HepG2 (cell line): Measurements from ENCODE around the gene PRKCZ. TPM values are rescaled to one million over a fixed set of nuclear protein-coding genes. Genes with fewer than 3 reads are reported as not detected.
"Not testable (repeated sequence)": the region's sequence is repeated elsewhere in the genome, so short reads cannot be mapped to it uniquely, and the experiment has no call there.

Experiments used
- ATAC-seq: fragments of 200-7000 bp; cut with Tn5 transposase; 3 replicates; pipeline ENCODE4 v1.9.1; 2020; ENCODE audit warnings: mild to moderate bottlenecking, moderate library complexity
- BruUV-seq: library from RNA; stranded (reverse); fragments of 400-500 nt; replicated peaks from 2 replicates; lab custom pipeline; 2021; lab: Mats Ljungman, UMichigan
- CTCF ChIA-PET: fragments of 300-600 bp; formaldehyde crosslinking; extraction: SDS; loops from one replicate; lab custom pipeline; 2021; ENCODE audit warnings: low total read pairs, inconsistent platforms, low intra/inter-chr PET ratio; lab: Yijun Ruan, JAX
- POLR2A ChIA-PET: fragments of 350-600 bp; sonication (Branson Sonifier 250); formaldehyde crosslinking; loops from one replicate; lab custom pipeline; 2020; ENCODE audit warnings: antibody characterized with exemption, inconsistent platforms; lab: Yijun Ruan, JAX
- DNase-seq: peaks from one replicate; pipeline ENCODE4 v3.0.0-alpha.2; 2015; ENCODE audit warnings: low spot score
- FAIRE-seq: peaks from 3 replicates; lab custom pipeline; 2011; peaks lifted over from hg19 to GRCh38; lab: Jason Lieb, UNC
- H2AFZ ChIP-seq: one replicate; pipeline ENCODE4 v1.6.1; 2011; ENCODE audit warnings: low read length, inconsistent platforms
- H3K27ac ChIP-seq: fragments of 300-600 bp; 3 replicates; pipeline ENCODE4 v1.8.0; 2011; ENCODE audit warnings: mixed run types, mild to moderate bottlenecking, mixed read lengths, low read length, inconsistent platforms; ENCODE audit not compliant: insufficient read depth; ENCODE audit errors: extremely low read length
- H3K27me3 ChIP-seq, 2 experiments: fragments of 200-600 bp in 1 of 2; 2 replicates in 1 of 2; 3 replicates in 1 of 2; pipeline versions ENCODE4 v1.6.0 to v1.8.0; 2011; ENCODE audit warnings: low read length in 2 of 2, mild to moderate bottlenecking in 2 of 2, moderate library complexity in 2 of 2, inconsistent platforms in 1 of 2; ENCODE audit not compliant: insufficient read depth in 2 of 2, control insufficient read depth in 1 of 2
- H3K36me3 ChIP-seq, 2 experiments: fragments of 200-600 bp in 1 of 2; replicated peaks in 1 of 2; 2 replicates in 1 of 2; 3 replicates in 1 of 2; pipeline versions ENCODE4 v1.5.1 to v1.8.0; 2011; ENCODE audit warnings: low read length in 2 of 2, inconsistent platforms in 1 of 2; ENCODE audit not compliant: insufficient read depth in 2 of 2, control insufficient read depth in 1 of 2
- H3K4me1 ChIP-seq: 2 replicates; pipeline ENCODE4 v1.5.1; 2012; ENCODE audit warnings: low read length, inconsistent platforms; ENCODE audit not compliant: insufficient read depth
- H3K4me2 ChIP-seq: 2 replicates; pipeline ENCODE4 v1.6.0; 2011; ENCODE audit warnings: low read depth, low read length, inconsistent platforms
- H3K4me3 ChIP-seq, 3 experiments: fragments of 200-600 bp in 1 of 3; sonication (generic), shearing (Covaris generic) in 1 of 3; replicated peaks in 1 of 3; 2 replicates each; pipeline ENCODE4 v1.5.1; 2011 to 2016; ENCODE audit warnings: low read length in 3 of 3, inconsistent platforms in 2 of 3, low read depth in 2 of 3, mild to moderate bottlenecking in 2 of 3, control low read depth in 1 of 3, mixed read lengths in 1 of 3; ENCODE audit not compliant: insufficient read depth in 1 of 3
- H3K79me2 ChIP-seq: one replicate; pipeline ENCODE4 v1.6.1; 2011; ENCODE audit warnings: low read length, inconsistent platforms; ENCODE audit not compliant: insufficient read depth
- H3K9ac ChIP-seq: 2 replicates; pipeline ENCODE4 v1.6.0; 2011; ENCODE audit warnings: mild to moderate bottlenecking, low read depth, low read length, inconsistent platforms; ENCODE audit not compliant: insufficient read depth
- H3K9me3 ChIP-seq: 2 replicates; pipeline ENCODE4 v1.5.1; 2012; ENCODE audit warnings: mild to moderate bottlenecking, low read length
- H4K20me1 ChIP-seq: 2 replicates; pipeline ENCODE4 v1.6.0; 2011; ENCODE audit warnings: inconsistent platforms, mild to moderate bottlenecking, low read length, moderate library complexity; ENCODE audit not compliant: insufficient read depth
- WGBS: methylation state at CpG from one replicate; pipeline ENCODE4 v1.1.6; 2017; ENCODE audit warnings: low lambda C conversion rate; 5-methylcytosine and 5-hydroxymethylcytosine counted together
- in situ Hi-C: cut with HindIII; loops from 2 replicates; pipeline ENCODE4 v1.10.0; 2017; ENCODE audit warnings: low pct_unique_long_range_greater_than_20kb; ENCODE audit not compliant: extremely low pct_ligation_motif_present
- intact Hi-C: fragments of 100-400 bp; cut with micrococcal nuclease; formaldehyde crosslinking; loops from one replicate; pipeline ENCODE4 v1.10.0; 2022; ENCODE audit not compliant: unreplicated experiment
- polyA plus RNA-seq, 8 experiments: library from polyadenylated mRNA; depleted of rRNA in 3 of 8; stranded (reverse) in 7 of 8; unstranded in 1 of 8; fragments of >200 nt; fragmentation: Illumina TruSeq in 4 of 8; extraction: Trizol in 4 of 8; gene quantifications; 2 replicates each; pipeline versions ENCODE4 v1.2.1 to v1.2.3, GENCODE V29; 2011 to 2016; ENCODE audit warnings: low read depth in 4 of 8, missing spikeins in 1 of 8, mixed read lengths in 1 of 8; ENCODE audit not compliant: insufficient read depth in 1 of 8
- total RNA-seq, 5 experiments: library from RNA; depleted of rRNA; stranded (reverse); fragments of >200 nt; fragmentation: Illumina TruSeq; extraction: Trizol; gene quantifications; 2 replicates each; pipeline ENCODE4 v1.2.3, GENCODE V29; 2016; ENCODE audit warnings: low read depth in 1 of 5
- TF ChIP-seq, protein P1 (sequence below): sonication (generic); formaldehyde crosslinking; IDR thresholded peaks from 2 replicates; pipeline ENCODE4 v1.5.0; 2020; ENCODE audit warnings: mild to moderate bottlenecking, missing genetic modification reagents, borderline replicate concordance
- TF ChIP-seq, protein P2 (sequence below): sonication (generic); formaldehyde crosslinking; IDR thresholded peaks from 2 replicates; pipeline ENCODE4 v1.5.1; 2020; ENCODE audit warnings: mild to moderate bottlenecking, missing genetic modification reagents, moderate library complexity

PRKCZ gene
- total and polyA plus RNA-seq, 2 of the 13 experiments (the other 11 are each of a cell fraction or from before 2014, with no cell fraction given): 34.7 to 85.2 TPM

DNA sequence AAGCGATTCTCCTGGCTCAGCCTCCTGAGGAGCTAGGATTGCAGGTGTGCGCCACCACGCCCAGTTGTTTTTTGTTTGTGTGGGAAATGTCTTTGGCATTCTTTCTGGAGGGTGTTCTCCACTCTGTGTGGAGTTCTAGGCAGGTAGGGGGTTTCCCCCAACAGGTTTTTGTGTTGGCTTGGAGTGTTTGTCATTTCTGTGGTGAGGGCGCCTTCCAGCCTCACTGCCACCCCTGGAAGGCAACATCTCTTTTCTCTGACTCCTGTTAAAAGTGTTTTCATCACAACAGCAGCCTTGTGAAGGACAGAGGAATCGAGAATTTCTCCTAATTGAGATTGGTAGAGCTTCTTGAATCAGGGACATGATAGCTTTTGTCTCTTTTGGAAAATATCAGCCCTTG is 69.7 kb downstream of the PRKCZ start (continued):
- TF ChIP-seq, protein P1, sequence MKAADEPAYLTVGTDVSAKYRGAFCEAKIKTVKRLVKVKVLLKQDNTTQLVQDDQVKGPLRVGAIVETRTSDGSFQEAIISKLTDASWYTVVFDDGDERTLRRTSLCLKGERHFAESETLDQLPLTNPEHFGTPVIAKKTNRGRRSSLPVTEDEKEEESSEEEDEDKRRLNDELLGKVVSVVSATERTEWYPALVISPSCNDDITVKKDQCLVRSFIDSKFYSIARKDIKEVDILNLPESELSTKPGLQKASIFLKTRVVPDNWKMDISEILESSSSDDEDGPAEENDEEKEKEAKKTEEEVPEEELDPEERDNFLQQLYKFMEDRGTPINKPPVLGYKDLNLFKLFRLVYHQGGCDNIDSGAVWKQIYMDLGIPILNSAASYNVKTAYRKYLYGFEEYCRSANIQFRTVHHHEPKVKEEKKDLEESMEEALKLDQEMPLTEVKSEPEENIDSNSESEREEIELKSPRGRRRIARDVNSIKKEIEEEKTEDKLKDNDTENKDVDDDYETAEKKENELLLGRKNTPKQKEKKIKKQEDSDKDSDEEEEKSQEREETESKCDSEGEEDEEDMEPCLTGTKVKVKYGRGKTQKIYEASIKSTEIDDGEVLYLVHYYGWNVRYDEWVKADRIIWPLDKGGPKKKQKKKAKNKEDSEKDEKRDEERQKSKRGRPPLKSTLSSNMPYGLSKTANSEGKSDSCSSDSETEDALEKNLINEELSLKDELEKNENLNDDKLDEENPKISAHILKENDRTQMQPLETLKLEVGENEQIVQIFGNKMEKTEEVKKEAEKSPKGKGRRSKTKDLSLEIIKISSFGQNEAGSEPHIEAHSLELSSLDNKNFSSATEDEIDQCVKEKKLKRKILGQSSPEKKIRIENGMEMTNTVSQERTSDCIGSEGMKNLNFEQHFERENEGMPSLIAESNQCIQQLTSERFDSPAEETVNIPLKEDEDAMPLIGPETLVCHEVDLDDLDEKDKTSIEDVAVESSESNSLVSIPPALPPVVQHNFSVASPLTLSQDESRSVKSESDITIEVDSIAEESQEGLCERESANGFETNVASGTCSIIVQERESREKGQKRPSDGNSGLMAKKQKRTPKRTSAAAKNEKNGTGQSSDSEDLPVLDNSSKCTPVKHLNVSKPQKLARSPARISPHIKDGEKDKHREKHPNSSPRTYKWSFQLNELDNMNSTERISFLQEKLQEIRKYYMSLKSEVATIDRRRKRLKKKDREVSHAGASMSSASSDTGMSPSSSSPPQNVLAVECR (CRISPR knock-in tag): no peak

DNA sequence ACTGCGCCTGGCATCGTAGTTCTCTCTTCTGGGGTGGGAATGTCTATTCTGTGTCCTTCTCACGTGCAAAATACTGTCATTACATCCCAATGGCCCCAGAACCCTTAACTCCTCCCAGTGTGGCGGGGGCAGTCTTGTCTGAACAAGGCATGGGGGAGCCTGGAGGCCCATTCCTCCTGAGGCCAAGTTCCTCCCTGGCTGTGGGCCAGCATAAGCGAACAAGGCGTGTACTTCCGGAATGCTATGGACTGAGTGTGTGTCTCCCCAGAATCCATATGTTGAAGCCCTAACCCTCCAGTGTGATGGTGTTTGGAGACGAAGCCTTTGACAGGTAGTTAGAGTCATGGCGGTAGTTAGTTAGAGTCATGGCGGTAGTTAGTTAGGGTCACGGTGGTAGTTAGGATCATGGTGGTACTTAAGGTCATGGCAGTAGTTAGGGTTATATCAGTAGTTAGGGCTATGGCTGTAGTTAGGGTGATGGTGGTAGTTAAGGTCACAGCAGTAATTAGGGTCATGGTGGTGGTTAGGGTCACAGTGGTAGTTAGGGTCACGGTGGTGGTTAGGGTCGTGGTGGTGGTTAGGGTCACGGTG is 71.0 kb downstream of the PRKCZ start:
- H3K27ac ChIP-seq: no peak overlapping the region
- H3K36me3 ChIP-seq: no peaks in the 10 kb centered on the region
- no peak overlapping the region for H3K9ac ChIP-seq
- no TSS peak for BruUV-seq
- FAIRE-seq (no peak), ATAC-seq (no peak), DNase-seq (no peak)
- H3K9me3 ChIP-seq: no peaks in the 10 kb centered on the region
- no peaks in the 10 kb centered on the region for H4K20me1 ChIP-seq
- ChIA-PET POLR2A (no interaction called here), CTCF (no interaction called here)
- no peak overlapping the region for H3K4me3 ChIP-seq
- no peak overlapping the region for H3K4me2 ChIP-seq
- H2AFZ ChIP-seq: no peak overlapping the region
- in situ Hi-C loops: no loop called here
- no peaks in the 10 kb centered on the region for H3K27me3 ChIP-seq
- no peaks in the 10 kb centered on the region for H3K79me2 ChIP-seq
- TF ChIP-seq, protein P2, sequence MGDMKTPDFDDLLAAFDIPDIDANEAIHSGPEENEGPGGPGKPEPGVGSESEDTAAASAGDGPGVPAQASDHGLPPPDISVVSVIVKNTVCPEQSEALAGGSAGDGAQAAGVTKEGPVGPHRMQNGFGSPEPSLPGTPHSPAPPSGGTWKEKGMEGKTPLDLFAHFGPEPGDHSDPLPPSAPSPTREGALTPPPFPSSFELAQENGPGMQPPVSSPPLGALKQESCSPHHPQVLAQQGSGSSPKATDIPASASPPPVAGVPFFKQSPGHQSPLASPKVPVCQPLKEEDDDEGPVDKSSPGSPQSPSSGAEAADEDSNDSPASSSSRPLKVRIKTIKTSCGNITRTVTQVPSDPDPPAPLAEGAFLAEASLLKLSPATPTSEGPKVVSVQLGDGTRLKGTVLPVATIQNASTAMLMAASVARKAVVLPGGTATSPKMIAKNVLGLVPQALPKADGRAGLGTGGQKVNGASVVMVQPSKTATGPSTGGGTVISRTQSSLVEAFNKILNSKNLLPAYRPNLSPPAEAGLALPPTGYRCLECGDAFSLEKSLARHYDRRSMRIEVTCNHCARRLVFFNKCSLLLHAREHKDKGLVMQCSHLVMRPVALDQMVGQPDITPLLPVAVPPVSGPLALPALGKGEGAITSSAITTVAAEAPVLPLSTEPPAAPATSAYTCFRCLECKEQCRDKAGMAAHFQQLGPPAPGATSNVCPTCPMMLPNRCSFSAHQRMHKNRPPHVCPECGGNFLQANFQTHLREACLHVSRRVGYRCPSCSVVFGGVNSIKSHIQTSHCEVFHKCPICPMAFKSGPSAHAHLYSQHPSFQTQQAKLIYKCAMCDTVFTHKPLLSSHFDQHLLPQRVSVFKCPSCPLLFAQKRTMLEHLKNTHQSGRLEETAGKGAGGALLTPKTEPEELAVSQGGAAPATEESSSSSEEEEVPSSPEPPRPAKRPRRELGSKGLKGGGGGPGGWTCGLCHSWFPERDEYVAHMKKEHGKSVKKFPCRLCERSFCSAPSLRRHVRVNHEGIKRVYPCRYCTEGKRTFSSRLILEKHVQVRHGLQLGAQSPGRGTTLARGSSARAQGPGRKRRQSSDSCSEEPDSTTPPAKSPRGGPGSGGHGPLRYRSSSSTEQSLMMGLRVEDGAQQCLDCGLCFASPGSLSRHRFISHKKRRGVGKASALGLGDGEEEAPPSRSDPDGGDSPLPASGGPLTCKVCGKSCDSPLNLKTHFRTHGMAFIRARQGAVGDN: no peak
- intact Hi-C loops: no loop called here
- 87% methylated on average over 14 of the region's 14 CpGs for WGBS
- no peaks in the 10 kb centered on the region for H3K4me1 ChIP-seq

DNA sequence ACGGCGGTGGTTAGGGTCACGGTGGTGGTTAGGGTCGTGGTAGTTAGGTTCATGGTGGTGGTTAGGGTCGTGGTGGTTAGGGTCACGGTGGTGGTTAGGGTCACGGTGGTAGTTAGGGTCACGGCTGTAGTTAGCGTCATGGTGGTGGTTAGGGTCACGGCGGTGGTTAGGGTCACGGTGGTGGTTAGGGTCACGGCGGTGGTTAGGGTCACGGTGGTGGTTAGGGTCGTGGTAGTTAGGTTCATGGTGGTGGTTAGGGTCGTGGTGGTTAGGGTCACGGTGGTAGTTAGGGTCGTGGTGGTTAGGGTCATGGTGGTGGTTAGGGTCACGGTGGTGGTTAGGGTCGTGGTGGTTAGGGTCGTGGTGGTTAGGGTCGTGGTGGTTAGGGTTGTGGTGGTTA is 71.6 kb downstream of the PRKCZ start:
- H3K4me1 ChIP-seq, FAIRE-seq, H3K4me2 ChIP-seq, H2AFZ ChIP-seq, BruUV-seq, H3K27ac ChIP-seq, H3K9me3 ChIP-seq, POLR2A ChIA-PET, H3K36me3 ChIP-seq, DNase-seq, H3K79me2 ChIP-seq, ATAC-seq, intact Hi-C loops, H3K27me3 ChIP-seq, H3K4me3 ChIP-seq, in situ Hi-C loops, H3K9ac ChIP-seq, H4K20me1 ChIP-seq, CTCF ChIA-PET: not testable (repeated sequence)
- no CpG with 5 or more reads among the region's 23 CpGs for WGBS
